Measurements from ENCODE around the gene MMP2.

GRCh38 chr16:55512941-55513340 is 33.9 kb downstream of the MMP2 start:
- TF ChIP-seq, protein P1, sequence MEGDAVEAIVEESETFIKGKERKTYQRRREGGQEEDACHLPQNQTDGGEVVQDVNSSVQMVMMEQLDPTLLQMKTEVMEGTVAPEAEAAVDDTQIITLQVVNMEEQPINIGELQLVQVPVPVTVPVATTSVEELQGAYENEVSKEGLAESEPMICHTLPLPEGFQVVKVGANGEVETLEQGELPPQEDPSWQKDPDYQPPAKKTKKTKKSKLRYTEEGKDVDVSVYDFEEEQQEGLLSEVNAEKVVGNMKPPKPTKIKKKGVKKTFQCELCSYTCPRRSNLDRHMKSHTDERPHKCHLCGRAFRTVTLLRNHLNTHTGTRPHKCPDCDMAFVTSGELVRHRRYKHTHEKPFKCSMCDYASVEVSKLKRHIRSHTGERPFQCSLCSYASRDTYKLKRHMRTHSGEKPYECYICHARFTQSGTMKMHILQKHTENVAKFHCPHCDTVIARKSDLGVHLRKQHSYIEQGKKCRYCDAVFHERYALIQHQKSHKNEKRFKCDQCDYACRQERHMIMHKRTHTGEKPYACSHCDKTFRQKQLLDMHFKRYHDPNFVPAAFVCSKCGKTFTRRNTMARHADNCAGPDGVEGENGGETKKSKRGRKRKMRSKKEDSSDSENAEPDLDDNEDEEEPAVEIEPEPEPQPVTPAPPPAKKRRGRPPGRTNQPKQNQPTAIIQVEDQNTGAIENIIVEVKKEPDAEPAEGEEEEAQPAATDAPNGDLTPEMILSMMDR (IDR thresholded peaks at IDR 0.05), result no peak
- TF ChIP-seq POLR2A (IDR thresholded peaks at IDR 0.05), result no peak
